Lower lobe of right lung (tissue), 2 donors: ENCODE results near the gene HSPA12B. TPM values are rescaled to one million over a fixed set of nuclear protein-coding genes. Genes with fewer than 3 reads are reported as not detected.

ENCODE experiments used
- ATAC-seq, 2 donors: fragments of 200-7000 bp; cut with Tn5 transposase; one replicate each; pipeline ENCODE4 v1.9.1; 2020 to 2022; ENCODE audit warnings: mild to moderate bottlenecking in 2 of 2, moderate library complexity in 2 of 2
- DNase-seq: peaks from one replicate; pipeline ENCODE4 v3.0.0-alpha.2; 2020
- H3K27ac ChIP-seq: fragments of 200-600 bp; one replicate; pipeline ENCODE4 v1.8.0; 2022
- H3K27me3 ChIP-seq: fragments of 200-600 bp; one replicate; pipeline ENCODE4 v1.8.0; 2022; ENCODE audit warnings: low read depth
- H3K36me3 ChIP-seq: fragments of 200-600 bp; one replicate; pipeline ENCODE4 v1.8.0; 2022; ENCODE audit warnings: mild to moderate bottlenecking
- H3K4me1 ChIP-seq: fragments of 200-600 bp; one replicate; pipeline ENCODE4 v1.8.0; 2022
- H3K4me3 ChIP-seq: fragments of 200-600 bp; one replicate; pipeline ENCODE4 v1.8.0; 2022; ENCODE audit warnings: mild to moderate bottlenecking
- H3K9me3 ChIP-seq: fragments of 200-600 bp; one replicate; pipeline ENCODE4 v1.8.0; 2022
- CTCF ChIP-seq: fragments of 200-600 bp; IDR thresholded peaks from one replicate; pipeline ENCODE4 v1.8.0; 2022; ENCODE audit warnings: antibody characterized with exemption, mild to moderate bottlenecking
- intact Hi-C: fragments of 100-400 bp; cut with DNase I; formaldehyde crosslinking; loops from one replicate; pipeline ENCODE4 v1.11.0; 2022
- total RNA-seq: library from RNA; stranded (reverse); fragmentation: NEBNext Ultra II Directional; extraction: Animal tissue kit (Norgen Biotek cat#: 25700); gene quantifications from one replicate; pipeline ENCODE4 v1.2.1, GENCODE V29; 2021
- donor health status: DM: no; HTN: yes; CAD: no; lungs with severe emphysema.

HSPA12B gene
- total RNA-seq, 1 donor from 2014 or later, result 36.9 TPM

DNA sequence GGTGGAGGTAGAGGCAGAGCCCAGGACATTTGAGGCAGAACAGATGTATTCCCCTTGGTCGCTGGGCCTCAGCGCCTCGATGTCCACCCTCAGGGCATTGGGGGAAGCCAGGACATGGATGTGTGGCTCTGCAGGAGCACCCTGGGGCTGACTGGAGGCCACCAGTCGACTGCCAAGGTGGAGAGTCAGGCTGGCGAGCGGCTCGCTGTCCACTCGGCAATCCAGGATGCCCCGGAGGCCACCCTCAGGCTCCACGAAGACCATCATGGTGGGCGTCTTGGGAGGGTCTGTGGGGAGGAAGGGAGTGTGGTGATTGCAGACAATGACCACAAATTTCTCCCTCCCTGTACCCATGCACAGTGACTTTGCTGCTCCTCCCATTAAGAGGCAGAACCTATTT is 42.5 kb upstream of the HSPA12B start:
- Histone ChIP-seq H3K27me3 (peaks cover 5% of the 10 kb centered on the region), H3K4me3 (no peak overlapping the region), H3K9me3 (no peaks in the 10 kb centered on the region), H3K4me1 (no peaks in the 10 kb centered on the region), H3K36me3 (no peaks in the 10 kb centered on the region), H3K27ac (no peak overlapping the region)
- DNase-seq (no peak), ATAC-seq (no peak)
- intact Hi-C loops, result no loop called here
- no peak for TF ChIP-seq CTCF

GRCh38 chr20:3690413-3690812 is 42.1 kb upstream of the HSPA12B start:
- Histone ChIP-seq H3K4me3 (no peak overlapping the region), H3K27ac (no peak overlapping the region), H3K9me3 (no peaks in the 10 kb centered on the region), H3K27me3 (peaks cover 3% of the 10 kb centered on the region), H3K4me1 (no peaks in the 10 kb centered on the region), H3K36me3 (no peaks in the 10 kb centered on the region)
- no peak for DNase-seq
- intact Hi-C loops, result no loop called here
- no peak for TF ChIP-seq CTCF
- no peak for ATAC-seq

- intact Hi-C loops, result no loop called here
Measured at GRCh38 chr20:3691306-3691705, 41.2 kb upstream of the HSPA12B start.

DNA sequence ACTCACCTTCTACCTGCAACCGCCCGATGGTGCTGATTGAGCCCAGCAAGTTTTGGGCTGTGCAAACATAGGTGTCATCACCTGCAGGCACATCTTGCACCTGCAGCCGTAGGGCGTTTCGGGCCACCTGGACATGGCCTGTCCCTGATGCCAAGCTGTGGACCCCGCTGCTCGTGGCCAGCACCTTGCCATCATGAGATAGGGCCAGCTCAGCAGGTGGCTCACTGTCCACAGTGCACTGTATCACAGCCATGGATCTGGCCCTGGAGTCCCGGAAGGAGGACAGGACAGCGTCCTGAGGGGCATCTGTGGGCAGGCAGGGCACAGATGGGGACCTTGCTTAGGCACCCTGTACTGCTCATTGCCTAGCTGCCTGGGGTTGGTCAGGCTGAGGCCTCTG is 40.6 kb upstream of the HSPA12B start:
- intact Hi-C loops, result no loop called here
- TF ChIP-seq CTCF, result no peak
- Histone ChIP-seq H3K4me3 (no peak overlapping the region), H3K27ac (no peak overlapping the region), H3K4me1 (no peaks in the 10 kb centered on the region), H3K27me3 (no peaks in the 10 kb centered on the region), H3K9me3 (no peaks in the 10 kb centered on the region), H3K36me3 (no peaks in the 10 kb centered on the region)
- no peak for ATAC-seq
- DNase-seq, result no peak

More at GRCh38 chr20:3691306-3691705, 41.2 kb upstream of the HSPA12B start:
- H3K27ac ChIP-seq, result no peak overlapping the region
- no peak overlapping the region for H3K4me3 ChIP-seq
- ATAC-seq (no peak), DNase-seq (no peak)
- no peaks in the 10 kb centered on the region for H3K4me1 ChIP-seq
- TF ChIP-seq CTCF, result no peak
- no peaks in the 10 kb centered on the region for H3K27me3 ChIP-seq
- H3K36me3 ChIP-seq, result no peaks in the 10 kb centered on the region
- no peaks in the 10 kb centered on the region for H3K9me3 ChIP-seq

- intact Hi-C loops, result no loop called here
- Histone ChIP-seq H3K9me3 (no peaks in the 10 kb centered on the region), H3K27me3 (no peaks in the 10 kb centered on the region), H3K4me1 (no peaks in the 10 kb centered on the region), H3K4me3 (no peak overlapping the region), H3K27ac (no peak overlapping the region), H3K36me3 (no peaks in the 10 kb centered on the region)
- no peak for ATAC-seq
- DNase-seq, result no peak
- no peak for TF ChIP-seq CTCF
Measured at GRCh38 chr20:3692706-3693294, 39.7 kb upstream of the HSPA12B start.
